ENCODE data around the gene SPEM1. TPM values are rescaled to one million over a fixed set of nuclear protein-coding genes. Genes with fewer than 3 reads are reported as not detected.

The SPEM1 gene
- total RNA-seq, 1 donor from 2014 or later: 0.31 TPM

GRCh38 chr17:7380855-7381683 is 39.1 kb upstream of the SPEM1 start, which contains the start of gene TNK1:
Gene TNK1, plus strand, starts transcription at chr17:7381089. Its CDS starts 1,838 bp downstream, at chr17:7382927.
- peaks cover 50% of the 10 kb centered on the region for H3K27me3 Mint-ChIP-seq

DNA sequence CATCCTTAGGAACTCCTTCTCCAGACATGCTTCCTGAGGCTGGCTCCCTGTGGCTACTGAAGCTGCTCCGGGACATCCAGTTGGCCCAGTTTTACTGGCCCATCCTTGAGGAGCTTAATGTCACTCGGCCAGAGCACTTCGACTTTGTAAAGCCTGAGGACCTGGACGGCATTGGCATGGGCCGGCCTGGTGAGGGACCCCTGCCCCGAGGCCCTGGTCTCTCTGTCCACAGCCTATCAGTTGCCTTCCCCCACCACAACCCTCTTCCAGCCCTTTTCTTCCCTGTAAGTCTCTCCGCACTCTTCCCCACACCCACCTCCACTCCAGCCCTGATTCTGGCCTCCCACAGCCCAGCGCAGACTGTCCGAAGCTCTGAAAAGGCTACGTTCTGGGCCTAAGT is 37.2 kb upstream of the SPEM1 start:
- Mint-ChIP-seq H3K36me3 (peaks cover 4% of the 10 kb centered on the region), H3K4me3 (peak overlapping the region; percentile 41), H3K9me3 (peaks cover 5% of the 10 kb centered on the region), H3K4me1 (ENCODE audit: unreplicated experiment) (peaks cover 4% of the 10 kb centered on the region), H3K27me3 (peaks cover 45% of the 10 kb centered on the region), H3K27ac (no peak overlapping the region)
- DNase-seq (ENCODE audit: extremely low spot score, unreplicated experiment): no peak
- no peak for TF ChIP-seq CTCF (conservative IDR thresholded peaks at IDR 0.05)

More at GRCh38 chr17:7380855-7381683, 39.1 kb upstream of the SPEM1 start, which contains the start of gene TNK1:
- Mint-ChIP-seq H3K4me1 (ENCODE audit: unreplicated experiment) (peaks cover 4% of the 10 kb centered on the region), H3K27ac (peak within 1 kb of the TSS; percentile 80), H3K4me3 (peak within 1 kb of the TSS; percentile 88), H3K9me3 (peaks cover 5% of the 10 kb centered on the region), H3K36me3 (peaks cover 4% of the 10 kb centered on the region)
- no peak for DNase-seq (ENCODE audit: extremely low spot score, unreplicated experiment)
- TF ChIP-seq CTCF (conservative IDR thresholded peaks at IDR 0.05): no peak

- H3K4me3 Mint-ChIP-seq: no peak overlapping the region
- H3K4me1 Mint-ChIP-seq (ENCODE audit: unreplicated experiment): peaks cover 4% of the 10 kb centered on the region
- H3K9me3 Mint-ChIP-seq: peaks cover 5% of the 10 kb centered on the region
- no peak for DNase-seq (ENCODE audit: extremely low spot score, unreplicated experiment)
- TF ChIP-seq CTCF (conservative IDR thresholded peaks at IDR 0.05): no peak
- H3K27ac Mint-ChIP-seq: no peak overlapping the region
- peaks cover 45% of the 10 kb centered on the region for H3K27me3 Mint-ChIP-seq
- H3K36me3 Mint-ChIP-seq: peaks cover 4% of the 10 kb centered on the region
Observed at GRCh38 chr17:7383371-7383741, 36.8 kb upstream of the SPEM1 start.

DNA sequence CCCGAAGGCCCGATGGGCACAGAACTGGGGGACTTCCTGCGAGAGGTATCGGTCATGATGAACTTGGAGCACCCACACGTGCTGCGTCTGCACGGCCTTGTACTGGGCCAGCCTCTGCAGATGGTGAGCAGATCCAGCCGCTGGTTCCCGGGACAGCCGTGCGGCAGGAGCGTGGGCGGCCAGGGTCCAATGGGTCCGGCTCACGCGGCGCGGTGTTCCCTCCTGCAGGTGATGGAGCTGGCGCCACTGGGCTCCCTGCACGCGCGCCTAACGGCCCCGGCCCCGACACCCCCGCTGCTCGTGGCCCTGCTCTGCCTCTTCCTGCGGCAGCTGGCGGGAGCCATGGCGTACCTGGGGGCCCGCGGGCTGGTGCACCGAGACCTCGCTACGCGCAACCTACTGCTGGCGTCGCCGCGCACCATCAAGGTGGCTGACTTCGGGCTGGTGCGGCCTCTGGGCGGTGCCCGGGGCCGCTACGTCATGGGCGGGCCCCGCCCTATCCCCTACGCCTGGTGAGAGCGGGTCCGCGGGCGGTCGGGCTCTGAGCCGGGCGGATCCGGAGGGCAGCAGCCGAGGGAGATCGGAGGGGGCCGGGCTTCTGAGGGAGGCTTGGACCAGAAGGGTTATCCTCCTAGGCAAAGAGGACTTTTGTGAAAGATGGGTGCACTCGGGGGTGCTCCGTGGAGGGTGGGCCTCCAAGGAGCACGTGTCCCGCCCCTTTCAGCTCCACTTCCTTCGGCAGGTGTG is 36.2 kb upstream of the SPEM1 start:
- Mint-ChIP-seq H3K36me3 (peaks cover 4% of the 10 kb centered on the region), H3K27ac (no peak overlapping the region), H3K27me3 (peaks cover 45% of the 10 kb centered on the region), H3K4me1 (ENCODE audit: unreplicated experiment) (peaks cover 4% of the 10 kb centered on the region), H3K9me3 (peaks cover 5% of the 10 kb centered on the region), H3K4me3 (peak overlapping the region; percentile 57)
- TF ChIP-seq CTCF (conservative IDR thresholded peaks at IDR 0.05): no peak
- no peak for DNase-seq (ENCODE audit: extremely low spot score, unreplicated experiment)

DNA sequence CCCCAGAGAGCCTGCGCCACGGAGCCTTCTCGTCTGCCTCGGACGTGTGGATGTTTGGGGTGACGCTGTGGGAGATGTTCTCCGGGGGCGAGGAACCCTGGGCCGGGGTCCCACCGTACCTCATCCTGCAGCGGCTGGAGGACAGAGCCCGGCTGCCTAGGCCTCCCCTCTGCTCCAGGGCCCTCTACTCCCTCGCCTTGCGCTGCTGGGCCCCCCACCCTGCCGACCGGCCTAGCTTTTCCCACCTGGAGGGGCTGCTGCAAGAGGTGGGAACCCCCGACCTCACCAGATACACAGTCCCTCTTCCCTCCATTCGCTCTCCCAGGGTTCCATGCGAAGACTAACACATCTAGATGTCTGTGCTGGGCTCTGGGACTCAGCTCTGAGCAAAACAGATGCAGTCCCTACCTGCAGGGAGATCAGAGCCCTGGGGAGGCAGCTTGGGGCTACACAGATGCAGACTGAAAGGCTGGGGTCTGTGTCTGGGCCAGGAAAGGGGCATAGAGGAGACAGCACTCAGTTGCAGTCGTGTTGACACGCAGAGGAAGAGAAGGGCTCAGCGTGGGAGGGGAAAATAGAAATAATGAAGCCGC is 35.5 kb upstream of the SPEM1 start:
- Mint-ChIP-seq H3K27me3 (peaks cover 38% of the 10 kb centered on the region), H3K9me3 (no peaks in the 10 kb centered on the region), H3K27ac (peak overlapping the region; percentile 50), H3K36me3 (peaks cover 9% of the 10 kb centered on the region), H3K4me3 (peak overlapping the region; percentile 57), H3K4me1 (ENCODE audit: unreplicated experiment) (peaks cover 4% of the 10 kb centered on the region)
- DNase-seq (ENCODE audit: extremely low spot score, unreplicated experiment): no peak
- TF ChIP-seq CTCF (conservative IDR thresholded peaks at IDR 0.05): no peak

Measured in type B pancreatic cell (in vitro differentiated cells).